Fibroblast of lung (primary cell): ENCODE measurements around the gene CAMSAP2. TPM values are rescaled to one million over a fixed set of nuclear protein-coding genes. Genes with fewer than 3 reads are reported as not detected.

Experiments used
- DNase-seq, 2 donors: peaks; one replicate each; pipeline versions ENCODE4 v3.0.0 to v3.0.0-alpha.2; 2010; ENCODE audit warnings: low read depth in 2 of 2
- H2AFZ ChIP-seq: 2 replicates; pipeline ENCODE4 v1.5.1; 2012; ENCODE audit warnings: low read length, control low read depth, inconsistent platforms
- H3K27ac ChIP-seq: 2 replicates; pipeline ENCODE4 v1.5.1; 2011; ENCODE audit warnings: low read length, control low read depth; ENCODE audit not compliant: insufficient read depth
- H3K27me3 ChIP-seq: 2 replicates; pipeline ENCODE4 v1.5.1; 2011; ENCODE audit warnings: mild to moderate bottlenecking, low read length; ENCODE audit not compliant: control insufficient read depth, insufficient read depth
- H3K36me3 ChIP-seq: 2 replicates; pipeline ENCODE4 v1.5.1; 2011; ENCODE audit warnings: low read length; ENCODE audit not compliant: control insufficient read depth, insufficient read depth
- H3K4me1 ChIP-seq: 2 replicates; pipeline ENCODE4 v1.5.1; 2011; ENCODE audit warnings: low read length; ENCODE audit not compliant: control insufficient read depth, insufficient read depth; ENCODE audit errors: extremely low read depth
- H3K4me2 ChIP-seq: 2 replicates; pipeline ENCODE4 v1.5.1; 2011; ENCODE audit warnings: low read length, control low read depth; ENCODE audit not compliant: insufficient read depth; ENCODE audit errors: extremely low read depth
- H3K4me3 ChIP-seq, 4 experiments: fragments of 200-600 bp in 1 of 4; sonication (generic) in 1 of 4; replicated peaks in 1 of 4; 2 replicates each; pipeline ENCODE4 v1.5.1; 2011 to 2016; ENCODE audit warnings: low read length in 4 of 4, low read depth in 3 of 4, mild to moderate bottlenecking in 3 of 4, control low read depth in 2 of 4, inconsistent platforms in 1 of 4, mixed read lengths in 1 of 4; ENCODE audit not compliant: insufficient read depth in 1 of 4; ENCODE audit errors: control extremely low read depth in 1 of 4
- H3K79me2 ChIP-seq: 2 replicates; pipeline ENCODE4 v1.5.1; 2012; ENCODE audit warnings: mild to moderate bottlenecking, low read length, inconsistent platforms; ENCODE audit not compliant: control insufficient read depth, insufficient read depth
- H3K9ac ChIP-seq: 2 replicates; pipeline ENCODE4 v1.5.1; 2011; ENCODE audit warnings: mild to moderate bottlenecking, low read length, control low read depth; ENCODE audit not compliant: insufficient read depth
- H3K9me3 ChIP-seq: 2 replicates; pipeline ENCODE4 v1.5.1; 2012; ENCODE audit warnings: low read depth, low read length; ENCODE audit not compliant: control insufficient read depth, insufficient read depth
- H4K20me1 ChIP-seq: 2 replicates; pipeline ENCODE4 v1.5.1; 2011; ENCODE audit warnings: low read length; ENCODE audit not compliant: control insufficient read depth, insufficient read depth; ENCODE audit errors: extremely low read depth
- CTCF ChIP-seq, 2 donors: IDR thresholded peaks in 1 of 2; conservative IDR thresholded peaks in 1 of 2; 1 replicate in 1 of 2; 2 replicates in 1 of 2; pipeline ENCODE4 v1.5.1; 2011 to 2012; ENCODE audit warnings: low read length in 2 of 2, control low read depth in 1 of 2, inconsistent platforms in 1 of 2, low read depth in 1 of 2, mild to moderate bottlenecking in 1 of 2
- EZH2 ChIP-seq: IDR thresholded peaks from 2 replicates; pipeline ENCODE4 v1.5.1; 2012; ENCODE audit warnings: low read length, control low read depth, mild to moderate bottlenecking; ENCODE audit errors: missing control alignments
- polyA plus RNA-seq, 2 donors: library from polyadenylated mRNA; depleted of rRNA in 1 of 2; stranded (reverse) in 1 of 2; unstranded in 1 of 2; fragments of >200 nt; gene quantifications; 2 replicates each; pipeline ENCODE4 v1.2.1, GENCODE V29; 2011 to 2012; ENCODE audit warnings: missing spikeins in 1 of 2
- total RNA-seq: library from RNA; depleted of rRNA; stranded (reverse); fragments of >200 nt; gene quantifications from 2 replicates; pipeline ENCODE4 v1.2.1, GENCODE V29; 2014

CAMSAP2 gene
- total and polyA plus RNA-seq, 2 donors (not counting 1 experiment from before 2014, with no cell fraction given) = 22.3 to 32.5 TPM

- H3K9ac ChIP-seq = no peak overlapping the region
- TF ChIP-seq EZH2 (no peak), CTCF (conservative IDR thresholded peaks at IDR 0.05 in 1 of 2, IDR thresholded peaks at IDR 0.05 in 1 of 2; ENCODE audit: low read depth in 1 of 2, low read length in 2 of 2) (no peak)
- H3K4me2 ChIP-seq = no peak overlapping the region
- no peak overlapping the region for H2AFZ ChIP-seq
- peaks cover 16% of the 10 kb centered on the region for H3K27me3 ChIP-seq
- no peaks in the 10 kb centered on the region for H4K20me1 ChIP-seq
- no peaks in the 10 kb centered on the region for H3K9me3 ChIP-seq
- no peaks in the 10 kb centered on the region for H3K4me1 ChIP-seq
- H3K27ac ChIP-seq = no peak overlapping the region
- no peaks in the 10 kb centered on the region for H3K79me2 ChIP-seq
- DNase-seq = no peak
- no peak overlapping the region for H3K4me3 ChIP-seq
- H3K36me3 ChIP-seq = no peaks in the 10 kb centered on the region
Measured at GRCh38 chr1:200895443-200895789, 156.7 kb downstream of the CAMSAP2 start.

GRCh38 chr1:200895801-200896530 is 157.3 kb downstream of the CAMSAP2 start:
- DNase-seq = no peak
- H3K79me2 ChIP-seq = no peaks in the 10 kb centered on the region
- H4K20me1 ChIP-seq = no peaks in the 10 kb centered on the region
- no peak overlapping the region for H3K9ac ChIP-seq
- no peaks in the 10 kb centered on the region for H3K9me3 ChIP-seq
- H3K4me1 ChIP-seq = no peaks in the 10 kb centered on the region
- no peak overlapping the region for H3K4me3 ChIP-seq
- H3K36me3 ChIP-seq = no peaks in the 10 kb centered on the region
- H3K4me2 ChIP-seq = no peak overlapping the region
- TF ChIP-seq CTCF (conservative IDR thresholded peaks at IDR 0.05 in 1 of 2, IDR thresholded peaks at IDR 0.05 in 1 of 2; ENCODE audit: low read depth in 1 of 2, low read length in 2 of 2) (no peak), EZH2 (no peak)
- no peak overlapping the region for H3K27ac ChIP-seq
- no peak overlapping the region for H2AFZ ChIP-seq
- H3K27me3 ChIP-seq = peaks cover 16% of the 10 kb centered on the region

DNA sequence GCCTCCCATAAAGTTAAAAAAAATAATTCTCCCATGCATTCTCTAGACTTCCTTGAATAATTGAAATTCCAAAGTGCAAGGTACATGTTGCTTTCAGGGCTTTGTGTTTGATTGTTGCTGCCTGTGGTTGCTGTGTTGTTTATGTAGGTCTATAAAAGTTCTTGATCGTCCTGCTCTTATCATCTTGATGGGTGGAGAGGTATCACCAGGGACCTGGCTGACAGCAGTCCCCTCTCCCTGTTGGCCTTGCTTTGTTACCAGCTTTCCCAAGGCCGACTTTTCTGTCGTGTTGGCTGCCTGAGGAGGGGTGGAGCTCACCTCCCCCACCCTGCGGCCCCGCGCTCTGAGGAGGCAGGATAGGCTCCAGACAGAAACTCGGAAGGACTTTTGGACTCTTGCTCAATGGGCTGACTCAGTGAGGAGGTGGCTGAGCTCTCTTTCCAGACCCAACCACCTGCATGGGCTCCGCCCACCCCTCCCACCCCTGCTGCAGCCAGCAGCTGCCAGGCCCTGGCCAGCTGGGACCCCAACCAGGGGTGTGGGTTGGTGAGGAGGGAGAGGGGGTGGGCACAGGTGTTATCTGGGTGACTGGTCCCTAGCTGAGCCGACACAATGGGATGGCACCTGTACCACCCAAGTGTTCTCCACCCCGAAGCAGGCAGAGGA is 158.0 kb downstream of the CAMSAP2 start:
- DNase-seq = peak in 1 of 2 donors; percentile 63
- no peak overlapping the region for H3K9ac ChIP-seq
- H3K4me1 ChIP-seq = no peaks in the 10 kb centered on the region

More for the DNA sequence above, 158.0 kb downstream of the CAMSAP2 start:
- H3K9me3 ChIP-seq = no peaks in the 10 kb centered on the region
- no peak overlapping the region for H2AFZ ChIP-seq
- no peaks in the 10 kb centered on the region for H3K79me2 ChIP-seq
- TF ChIP-seq CTCF (conservative IDR thresholded peaks at IDR 0.05 in 1 of 2, IDR thresholded peaks at IDR 0.05 in 1 of 2; ENCODE audit: low read depth in 1 of 2, low read length in 2 of 2) = no peak
- no peak for TF ChIP-seq EZH2
- H3K27ac ChIP-seq = no peak overlapping the region
- no peak overlapping the region for H3K4me3 ChIP-seq
- H4K20me1 ChIP-seq = no peaks in the 10 kb centered on the region
- no peak overlapping the region for H3K4me2 ChIP-seq
- no peaks in the 10 kb centered on the region for H3K36me3 ChIP-seq
- peaks cover 15% of the 10 kb centered on the region for H3K27me3 ChIP-seq
